HG02798 (cell line): Measurements from ENCODE around the gene F10.
"Not testable (repeated sequence)": the region's sequence is repeated elsewhere in the genome, so short reads cannot be mapped to it uniquely, and the experiment has no call there.

ENCODE experiments used
- ATAC-seq: cut with Tn5 transposase; IDR thresholded peaks from one replicate; pipeline ENCODE4 v1.9.1; 2021; ENCODE audit warnings: mild to moderate bottlenecking; ENCODE audit not compliant: unreplicated experiment, poor library complexity

F10 gene

DNA sequence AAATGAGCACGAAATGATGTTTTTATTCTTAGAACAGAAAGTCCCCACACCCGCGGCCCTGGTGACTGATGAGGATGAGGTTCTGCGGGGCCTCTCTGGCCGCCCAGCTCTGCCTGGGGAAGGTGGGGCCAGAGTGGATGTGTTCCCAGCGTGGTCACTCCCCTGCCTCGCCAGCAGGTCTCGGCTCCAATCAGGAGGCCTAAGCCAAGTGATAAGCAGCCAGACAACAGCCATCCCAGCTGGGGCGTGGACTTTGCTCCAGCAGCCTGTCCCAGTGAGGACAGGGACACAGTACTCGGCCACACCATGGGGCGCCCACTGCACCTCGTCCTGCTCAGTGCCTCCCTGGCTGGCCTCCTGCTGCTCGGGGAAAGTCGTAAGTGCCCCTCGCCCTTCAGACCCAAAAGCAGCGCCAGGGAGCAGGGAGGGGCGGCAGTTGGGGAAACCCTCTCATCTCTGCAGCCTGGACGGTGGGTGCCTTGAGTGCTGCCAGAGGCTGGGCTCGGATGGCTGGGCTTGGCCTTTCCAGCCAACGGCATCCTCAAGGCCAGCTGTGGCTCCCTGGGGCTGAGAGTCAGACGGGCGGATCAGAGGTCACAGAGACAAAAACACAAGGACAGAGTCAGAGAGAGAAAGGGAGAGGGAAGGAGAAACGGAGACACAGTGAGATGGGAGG is at the start of gene F10:
TSS of gene F10 (plus strand) at position 250 of the 676 bp plus-strand sequence. CDS start at position 307, 57 bp downstream.
- no peak for ATAC-seq

DNA sequence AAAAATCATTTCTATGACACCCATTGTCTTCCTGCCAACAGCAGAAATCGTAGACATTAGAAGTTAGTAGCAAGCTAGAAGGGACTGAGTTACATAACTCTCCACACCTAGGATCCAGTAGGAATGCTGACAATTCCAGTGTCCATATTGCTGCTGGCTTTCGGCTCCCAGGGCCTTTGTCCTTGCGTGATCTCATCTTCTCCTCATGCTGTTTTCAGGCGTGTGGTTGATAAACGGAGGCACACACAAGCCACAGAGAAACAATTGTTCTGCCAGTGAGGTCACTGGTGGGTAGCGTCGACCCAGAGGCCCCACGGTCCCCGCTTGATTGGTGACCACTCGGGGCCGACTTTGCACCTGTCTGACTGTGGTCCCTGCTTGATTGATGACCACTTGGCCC is 48.7 kb upstream of the F10 start:
- ATAC-seq: no peak

DNA sequence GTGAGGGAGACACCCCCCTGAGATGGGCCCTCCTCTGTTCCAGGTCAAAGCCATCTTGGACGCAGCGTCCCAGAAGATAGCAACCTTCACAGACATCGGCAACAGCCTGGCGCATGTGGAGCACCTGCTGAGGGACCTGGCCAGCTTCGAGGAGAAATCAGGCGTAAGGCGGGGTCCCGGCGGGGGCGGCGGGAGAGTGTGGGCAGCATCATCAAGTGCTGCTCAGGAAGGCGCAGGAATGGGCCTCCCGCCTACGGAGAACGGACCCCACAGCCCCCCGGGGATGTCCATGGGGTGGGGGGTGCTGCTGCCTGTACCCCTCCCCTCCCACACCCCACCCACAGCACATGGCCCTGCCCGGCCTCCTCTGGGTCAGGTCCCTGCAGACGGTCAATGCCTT is 48.2 kb upstream of the F10 start:
- ATAC-seq: no peak

DNA sequence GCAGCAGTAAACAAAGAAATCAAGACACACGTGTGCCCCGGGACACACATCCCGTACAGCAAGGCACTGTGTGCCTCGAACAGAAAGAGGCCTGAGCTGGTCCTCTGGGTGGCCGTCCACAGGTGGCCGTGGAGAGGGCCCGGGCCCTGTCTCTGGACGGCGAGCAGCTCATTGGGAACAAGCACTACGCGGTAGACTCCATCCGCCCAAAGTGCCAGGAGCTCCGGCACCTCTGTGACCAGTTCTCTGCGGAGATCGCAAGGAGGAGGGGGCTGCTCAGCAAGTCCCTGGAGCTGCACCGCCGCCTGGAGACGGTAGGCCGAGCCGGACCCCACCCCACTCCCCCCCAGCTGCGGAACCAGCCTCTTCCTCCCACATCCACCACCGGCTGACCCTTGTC is 47.7 kb upstream of the F10 start:
- no peak for ATAC-seq

DNA sequence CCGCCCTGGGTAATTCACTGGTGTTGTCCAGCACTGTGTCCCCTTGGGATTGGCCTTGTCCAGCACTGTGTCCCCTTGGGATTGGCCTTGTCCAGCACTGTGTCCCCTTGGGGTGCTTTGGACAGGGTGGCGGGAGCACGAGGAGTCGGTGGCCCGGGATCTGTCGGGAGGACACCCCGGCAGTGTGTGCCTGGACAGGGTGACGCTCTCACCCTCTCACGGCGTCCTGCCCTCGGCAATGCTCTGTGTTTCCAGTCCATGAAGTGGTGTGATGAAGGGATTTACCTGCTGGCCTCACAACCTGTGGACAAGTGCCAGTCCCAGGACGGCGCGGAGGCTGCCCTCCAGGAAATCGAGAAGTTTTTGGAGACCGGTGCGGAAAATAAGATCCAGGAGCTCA is 46.9 kb upstream of the F10 start:
- no peak for ATAC-seq

DNA sequence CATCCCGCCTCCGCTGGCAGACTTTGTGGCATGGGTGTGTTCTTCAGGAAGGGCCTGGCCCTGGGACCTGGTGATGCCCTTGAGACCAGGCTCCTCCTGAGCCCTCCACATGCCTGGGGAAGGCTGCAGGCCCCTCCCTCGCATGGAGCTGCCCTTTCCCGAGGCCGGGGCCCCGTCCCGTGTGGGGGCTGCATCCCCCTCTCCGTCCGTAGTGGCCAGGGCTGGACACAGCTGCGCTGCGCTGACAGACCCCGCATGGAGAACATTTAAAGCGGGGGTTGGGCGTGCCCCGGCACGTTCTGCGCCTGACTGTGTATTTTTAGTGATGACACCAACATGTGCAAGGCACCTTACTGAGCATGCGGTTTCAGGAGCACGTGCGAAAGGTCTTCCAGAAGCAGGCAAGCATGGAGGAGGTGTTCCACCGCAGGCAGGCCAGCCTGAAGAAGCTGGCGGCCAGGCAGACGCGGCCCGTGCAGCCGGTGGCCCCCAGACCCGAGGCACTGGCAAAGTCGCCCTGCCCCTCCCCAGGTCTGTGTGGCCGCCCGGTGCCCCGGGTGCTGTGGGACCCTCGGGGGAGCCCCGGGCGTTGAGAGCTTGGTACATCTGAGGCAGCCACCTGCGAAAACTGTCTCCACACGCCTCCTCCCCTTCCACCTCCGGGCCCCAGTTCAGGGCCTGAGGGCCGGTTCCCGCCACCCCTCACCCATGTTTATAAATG is 45.8 kb upstream of the F10 start:
- ATAC-seq: no peak

DNA sequence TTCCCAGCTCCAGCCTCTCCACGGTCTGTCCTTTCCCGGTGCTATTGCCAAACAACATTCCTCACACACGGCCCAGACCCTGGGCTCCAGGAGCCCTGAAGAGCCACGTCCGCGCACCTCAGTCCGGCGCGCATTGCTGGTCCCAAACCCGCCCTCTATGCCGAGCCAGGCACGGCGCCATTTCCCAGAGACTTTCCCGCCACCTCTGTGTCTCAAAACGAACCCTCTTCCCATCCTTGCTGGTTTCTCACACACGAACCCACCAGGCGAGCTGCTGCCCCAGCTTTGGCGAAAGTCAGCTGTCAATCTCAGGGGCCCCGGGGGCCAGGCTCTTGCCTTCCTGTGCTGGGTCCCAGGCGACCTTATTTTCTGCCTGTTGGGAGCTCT is 45.0 kb upstream of the F10 start:
- ATAC-seq: no peak

DNA sequence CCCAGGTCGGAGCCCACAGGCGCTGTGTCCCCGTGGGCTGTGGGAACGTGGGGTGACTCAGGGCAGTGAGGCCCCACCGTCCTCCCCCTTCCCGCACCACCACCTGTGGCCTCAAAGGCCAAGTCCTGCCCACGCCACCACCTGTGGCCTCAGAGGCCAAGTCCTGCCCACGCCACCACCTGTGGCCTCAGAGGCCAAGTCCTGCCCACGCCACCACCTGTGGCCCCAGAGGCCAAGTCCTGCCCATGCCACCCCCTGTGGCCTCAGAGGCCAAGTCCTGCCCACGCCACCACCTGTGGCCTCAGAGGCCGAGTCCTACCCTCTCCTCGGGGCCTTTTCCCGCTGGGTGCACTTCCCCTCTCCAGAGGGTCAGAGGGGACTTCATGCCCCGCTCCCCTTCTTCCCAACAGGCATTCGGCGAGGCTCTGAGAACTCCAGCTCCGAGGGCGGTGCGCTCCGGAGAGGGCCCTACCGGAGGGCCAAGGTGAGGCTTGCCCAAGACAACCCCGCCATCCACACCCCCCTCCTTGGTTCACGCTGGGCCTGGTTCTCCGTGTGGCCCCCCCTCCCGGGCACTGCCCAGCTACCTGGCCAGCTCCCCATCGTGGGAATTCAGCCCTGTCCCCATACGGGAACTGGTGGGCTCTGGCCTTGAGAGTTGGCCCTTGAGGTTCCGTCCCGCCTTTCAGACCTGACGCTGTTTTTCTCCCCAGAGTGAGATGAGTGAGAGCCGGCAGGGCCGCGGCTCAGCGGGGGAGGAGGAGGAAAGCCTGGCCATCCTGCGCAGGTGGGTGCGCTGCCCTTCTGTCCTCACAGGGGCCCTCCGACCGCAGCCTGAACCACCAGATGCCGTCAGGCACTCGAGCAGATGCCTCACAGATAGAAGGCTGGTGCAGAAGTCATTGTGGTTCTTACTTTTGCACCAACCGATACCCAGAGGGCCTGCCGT is 44.4 kb upstream of the F10 start:
- no peak for ATAC-seq

DNA sequence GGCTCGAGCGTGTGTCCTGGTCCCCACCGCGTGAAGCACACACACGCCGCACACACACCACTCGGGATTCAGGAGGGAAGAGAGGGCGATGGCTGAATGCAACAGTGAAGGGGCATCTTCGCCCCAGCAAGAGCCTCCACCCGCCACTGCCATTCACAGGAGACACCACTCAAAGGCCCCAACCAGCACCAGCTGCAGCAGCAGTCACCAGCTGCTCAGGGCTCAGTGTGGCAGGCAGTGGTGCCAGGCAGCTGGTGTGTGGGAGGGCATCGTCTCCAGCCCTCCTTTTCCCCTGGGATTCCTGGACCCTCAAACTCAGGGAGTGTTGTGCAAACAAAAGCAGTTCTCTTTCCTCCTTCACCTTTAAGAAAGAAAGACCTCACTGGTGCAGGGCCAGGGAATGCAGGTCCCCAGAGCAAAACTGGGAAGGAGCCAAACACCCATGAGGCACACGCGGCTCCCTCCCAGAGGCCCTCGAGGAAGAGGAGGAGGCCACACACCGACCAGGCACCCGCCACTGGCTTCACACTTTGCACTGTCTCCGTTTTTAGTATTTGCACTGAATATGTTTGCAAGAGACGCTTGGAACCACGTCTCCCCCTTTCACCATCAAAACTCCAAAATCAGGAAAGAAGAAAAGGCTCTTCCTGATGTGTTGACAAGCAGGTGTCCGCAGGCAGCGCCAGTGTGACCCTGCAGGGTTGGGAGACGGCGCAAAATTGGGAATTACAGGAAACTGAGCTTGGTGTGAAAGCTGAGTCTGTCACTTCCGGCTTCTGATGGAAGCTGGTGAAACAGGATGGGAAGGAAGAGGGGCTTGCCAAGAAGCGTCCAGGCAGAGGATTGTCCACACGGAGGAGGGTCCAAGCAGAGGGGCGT is 43.5 kb upstream of the F10 start:
- no peak for ATAC-seq

DNA sequence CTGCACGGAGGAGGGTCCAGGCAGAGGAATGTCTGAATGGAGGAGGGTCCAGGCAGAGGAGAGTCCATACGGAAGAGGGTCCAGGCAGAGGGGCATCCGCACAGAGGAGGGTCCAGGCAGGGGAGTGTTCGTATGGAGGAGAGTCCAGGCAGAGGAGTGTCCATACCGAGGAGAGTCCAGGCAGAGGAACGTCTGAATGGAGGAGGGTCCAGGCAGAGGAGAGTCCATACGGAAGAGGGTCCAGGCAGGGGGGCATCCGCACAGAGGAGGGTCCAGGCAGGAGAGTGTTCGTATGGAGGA is 42.9 kb upstream of the F10 start:
- not testable (repeated sequence) for ATAC-seq

DNA sequence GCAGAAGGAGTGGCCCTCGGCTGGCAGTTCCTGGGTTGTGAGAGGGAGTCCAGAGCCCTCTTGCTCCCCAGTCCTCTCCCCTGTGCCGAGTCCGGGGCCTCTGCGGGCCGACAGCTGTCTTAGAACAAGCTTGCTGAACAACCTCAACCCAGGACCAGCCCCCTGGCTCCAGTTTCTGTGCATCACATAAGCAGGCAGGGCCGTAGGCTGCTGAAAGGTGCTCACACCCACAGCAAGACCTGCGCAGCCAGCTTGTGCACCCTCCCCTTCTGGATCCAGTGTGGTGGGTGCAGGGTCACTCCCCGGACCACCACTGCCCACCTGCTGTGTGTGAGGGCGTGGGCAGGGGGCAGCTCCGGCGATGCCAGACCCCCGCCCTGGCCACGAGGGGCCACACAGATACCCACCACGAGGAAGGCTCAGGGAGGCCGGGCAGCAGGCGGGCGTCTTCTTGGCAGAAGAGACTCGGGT is 42.2 kb upstream of the F10 start:
- no peak for ATAC-seq

DNA sequence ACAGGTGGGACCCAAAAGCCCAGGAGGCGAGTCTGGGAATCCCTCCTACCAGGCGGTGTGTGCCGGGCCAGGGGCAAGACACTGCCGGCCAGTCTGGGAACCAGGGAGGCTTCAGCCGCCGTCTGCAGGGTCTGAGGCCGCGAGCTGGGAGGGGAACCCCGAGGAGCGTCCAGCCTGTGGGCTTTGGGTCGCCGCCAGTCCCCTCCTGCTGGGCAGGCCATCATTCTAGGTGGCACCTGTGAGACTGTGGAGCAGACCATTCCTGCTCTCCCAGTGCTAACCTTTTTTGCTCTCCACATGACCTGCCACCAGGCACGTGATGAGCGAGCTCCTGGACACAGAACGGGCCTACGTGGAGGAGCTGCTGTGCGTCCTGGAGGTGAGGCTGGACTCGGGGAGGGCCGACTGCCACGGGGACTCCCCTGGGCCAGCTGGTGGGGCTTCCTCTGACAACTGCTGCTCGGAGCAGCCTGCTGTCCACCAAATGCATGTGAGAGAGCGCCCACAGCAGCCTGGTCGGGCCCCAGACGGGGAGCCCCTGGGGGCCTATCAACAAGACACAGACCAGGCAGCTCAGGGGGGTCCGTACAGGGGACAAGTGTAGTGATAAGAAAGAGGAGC is 41.6 kb upstream of the F10 start:
- no peak for ATAC-seq

DNA sequence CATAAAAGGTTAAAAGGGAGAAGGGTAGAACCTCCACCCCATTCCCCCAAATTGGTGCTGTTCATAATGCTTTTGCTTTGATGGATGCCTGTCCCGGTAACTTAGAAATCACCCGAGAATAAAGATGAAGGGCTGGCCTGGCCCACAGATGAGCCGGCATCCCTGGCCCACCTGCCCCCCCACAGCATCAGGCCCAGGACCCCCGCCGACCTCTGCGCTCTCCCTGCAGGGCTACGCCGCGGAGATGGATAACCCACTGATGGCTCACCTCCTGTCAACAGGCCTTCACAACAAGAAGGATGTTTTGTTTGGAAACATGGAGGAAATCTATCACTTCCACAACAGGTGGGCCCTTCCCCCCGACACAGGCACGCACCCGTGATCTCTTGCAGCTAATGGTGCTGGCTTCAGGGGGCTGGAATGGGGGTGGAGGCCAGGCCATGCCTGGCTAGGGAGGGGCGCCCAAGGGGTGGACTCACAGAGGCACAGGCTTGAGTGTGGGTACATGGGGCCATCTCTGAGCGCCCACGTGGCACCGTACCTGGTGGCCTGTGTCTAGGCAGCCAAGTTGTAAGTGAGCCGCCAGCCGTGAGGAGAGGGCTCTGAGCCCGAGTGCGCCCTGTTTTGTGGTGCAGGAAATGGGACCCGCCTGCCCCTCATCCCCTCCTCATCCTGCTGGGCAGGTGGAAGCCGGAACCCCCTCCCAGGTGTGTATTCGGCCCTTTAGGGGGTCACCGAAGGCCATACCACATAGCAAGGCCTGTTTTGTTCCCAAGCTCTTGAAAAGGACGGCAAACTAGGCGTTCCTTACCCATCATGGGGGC is 40.2 kb upstream of the F10 start:
- no peak for ATAC-seq

DNA sequence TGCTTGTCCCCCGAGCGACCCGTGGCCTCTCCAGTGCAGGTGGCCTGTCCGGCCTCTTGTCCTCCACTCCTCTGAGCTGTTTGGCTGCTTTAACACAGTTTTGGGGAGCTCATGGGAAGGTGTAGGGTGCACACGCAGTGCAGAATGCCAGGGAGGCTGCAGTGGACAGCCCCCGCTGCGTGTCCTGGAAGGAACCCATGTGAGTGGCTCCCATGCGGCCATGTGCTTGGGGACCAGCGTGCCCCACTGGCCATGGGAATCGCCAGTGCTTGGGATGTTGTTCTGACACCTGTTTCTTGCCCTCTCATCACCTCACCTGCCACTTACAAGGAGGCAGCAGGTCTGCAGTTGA is 39.6 kb upstream of the F10 start:
- ATAC-seq: no peak

DNA sequence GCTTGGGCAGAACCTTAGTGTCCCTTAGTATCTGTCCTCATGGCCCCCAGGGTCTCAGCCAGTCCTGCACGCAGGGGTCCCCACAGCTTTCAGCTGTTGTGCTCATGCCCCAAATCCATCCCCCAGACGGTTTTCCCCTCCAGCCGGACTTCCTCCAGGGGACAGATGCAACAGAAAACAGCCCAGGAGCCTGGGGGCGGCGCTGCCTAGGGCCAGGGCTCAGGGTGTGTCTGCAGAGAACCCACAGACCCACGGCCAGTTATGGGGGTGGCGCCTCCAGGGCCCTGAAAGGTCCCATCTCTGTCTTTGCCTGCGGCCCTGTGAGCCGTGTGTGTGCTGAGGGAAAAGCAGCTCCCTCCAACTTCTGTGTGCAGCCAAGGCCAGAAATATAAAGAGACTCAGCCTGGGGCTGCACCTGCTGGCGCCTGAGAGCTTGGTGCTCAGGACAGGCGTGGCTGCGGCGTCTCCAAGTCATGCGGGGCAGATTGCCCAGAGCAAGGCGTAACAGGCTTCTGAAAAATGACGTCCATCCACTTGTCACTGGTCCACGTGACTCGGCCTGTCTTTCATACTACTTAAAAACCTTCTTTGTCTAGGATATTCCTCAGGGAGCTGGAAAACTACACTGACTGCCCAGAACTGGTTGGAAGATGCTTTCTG is 39.1 kb upstream of the F10 start:
- no peak for ATAC-seq

DNA sequence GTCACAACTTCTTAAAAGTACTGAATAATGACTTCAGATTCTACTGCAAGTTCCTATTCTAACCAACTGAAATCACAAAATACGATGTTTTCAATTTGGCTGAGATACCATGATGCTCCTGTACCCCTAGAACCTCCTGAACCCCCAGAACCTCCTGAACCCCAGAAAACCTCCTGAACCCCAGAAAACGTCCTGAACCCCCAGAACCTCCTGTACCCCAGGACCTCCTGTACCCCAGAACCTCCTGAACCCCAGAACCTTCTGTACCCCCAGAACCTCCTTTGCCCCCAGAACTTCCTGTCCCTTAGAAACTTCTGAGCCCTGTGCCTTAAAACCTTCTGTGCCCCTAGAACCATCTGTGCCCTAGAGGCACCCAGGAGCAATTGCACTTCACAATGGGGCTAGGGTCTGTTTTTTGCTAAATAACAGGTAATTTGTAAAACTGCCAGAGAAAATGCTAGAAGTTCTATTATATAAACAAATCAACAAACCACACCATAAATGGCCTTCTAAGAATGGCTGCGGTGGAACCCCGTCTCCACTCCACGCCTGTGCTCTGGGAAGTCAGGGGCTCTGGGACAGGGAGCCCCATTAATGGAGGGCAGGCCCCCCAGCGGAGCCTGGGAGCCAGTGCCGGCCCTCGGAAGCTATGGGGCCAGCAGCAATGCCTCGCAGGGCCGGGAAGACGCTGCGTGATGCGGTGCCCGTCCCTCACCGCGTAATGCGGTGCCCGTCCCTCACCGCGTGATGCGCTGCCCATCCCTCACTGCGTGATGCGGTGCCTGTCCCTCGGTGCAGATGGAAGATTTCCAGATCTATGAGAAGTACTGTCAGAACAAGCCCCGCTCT is 38.3 kb upstream of the F10 start:
- no peak for ATAC-seq

DNA sequence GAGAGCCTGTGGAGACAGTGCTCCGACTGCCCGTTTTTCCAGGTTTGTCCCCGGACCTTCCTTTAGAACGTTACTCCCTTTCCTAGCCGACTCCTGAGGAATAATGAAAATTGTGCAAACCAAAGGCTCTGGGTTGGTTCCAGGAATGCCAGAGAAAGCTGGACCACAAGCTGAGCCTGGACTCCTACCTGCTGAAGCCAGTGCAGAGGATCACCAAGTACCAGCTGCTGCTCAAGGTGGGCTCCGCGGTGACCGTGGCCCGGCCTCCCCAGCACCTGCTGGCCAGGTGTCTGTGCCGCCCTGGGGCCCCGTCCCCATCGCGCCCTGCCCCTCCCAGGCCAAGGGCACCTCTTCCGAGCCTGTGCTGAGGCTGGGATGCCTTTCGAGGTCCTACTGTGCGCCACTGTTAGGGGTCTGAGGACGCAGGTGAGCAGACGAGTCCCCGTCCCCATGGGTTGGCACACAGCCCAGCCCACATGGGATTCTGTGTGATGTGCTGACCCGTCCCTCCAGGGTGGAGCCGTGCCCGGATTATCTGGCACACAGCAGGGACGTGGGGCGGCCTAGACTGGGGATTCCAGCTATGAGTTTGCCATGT is 37.6 kb upstream of the F10 start:
- no peak for ATAC-seq
